Kidney (tissue), 14 donors: ENCODE data around the gene SPATS2L. TPM values are rescaled to one million over a fixed set of nuclear protein-coding genes. Genes with fewer than 3 reads are reported as not detected.

ENCODE experiments used
- DNase-seq, 5 donors: peaks; one replicate each; pipeline ENCODE4 v3.0.0-alpha.2; 2013 to 2020
- FAIRE-seq: peaks from 2 replicates; lab custom pipeline; 2012; peaks lifted over from hg19 to GRCh38; lab: Jason Lieb, UNC
- H3K27ac ChIP-seq, 2 donors: one replicate each; pipeline ENCODE4 v1.7.0; 2013; ENCODE audit warnings: low read depth in 2 of 2, low read length in 2 of 2, inconsistent platforms in 1 of 2
- H3K27me3 ChIP-seq: one replicate; pipeline ENCODE4 v1.7.1; 2013; ENCODE audit warnings: low read length, inconsistent platforms; ENCODE audit not compliant: control insufficient read depth, insufficient read depth
- H3K36me3 ChIP-seq, 3 donors: one replicate each; pipeline versions ENCODE4 v1.7.0 to v1.7.1; 2013; ENCODE audit warnings: low read length in 3 of 3, control low read depth in 1 of 3, inconsistent platforms in 1 of 3; ENCODE audit not compliant: insufficient read depth in 3 of 3, control insufficient read depth in 2 of 3
- H3K4me1 ChIP-seq, 3 donors: one replicate each; pipeline versions ENCODE4 v1.7.0 to v1.7.1; 2013; ENCODE audit warnings: low read length in 3 of 3, inconsistent platforms in 1 of 3, low read depth in 1 of 3; ENCODE audit not compliant: control insufficient read depth in 2 of 3, insufficient read depth in 2 of 3
- H3K4me3 ChIP-seq, 3 donors: one replicate each; pipeline versions ENCODE4 v1.7.0 to v1.8.1; 2013; ENCODE audit warnings: low read length in 3 of 3, control low read depth in 1 of 3, inconsistent platforms in 1 of 3
- H3K9ac ChIP-seq, 3 donors: one replicate each; pipeline versions ENCODE4 v1.7.0 to v1.7.1; 2013; ENCODE audit warnings: low read length in 3 of 3, control low read depth in 1 of 3, inconsistent platforms in 1 of 3
- H3K9me3 ChIP-seq, 3 donors: one replicate each; pipeline versions ENCODE4 v1.7.0 to v1.7.1; 2013; ENCODE audit warnings: low read length in 3 of 3, control low read depth in 1 of 3, inconsistent platforms in 1 of 3; ENCODE audit not compliant: control insufficient read depth in 2 of 3, insufficient read depth in 1 of 3
- intact Hi-C: fragments of 100-400 bp; cut with DNase I; formaldehyde crosslinking; loops from one replicate; pipeline ENCODE4 v1.11.1; 2022
- polyA plus RNA-seq: library from polyadenylated mRNA; stranded (reverse); fragments of 350-450 nt; fragmentation: Illumina TruSeq; extraction: RNeasy Lipid Tissue Mini Kit (QIAGEN cat#74804); gene quantifications from one replicate; pipeline ENCODE4 v1.2.3, GENCODE V29; 2014; ENCODE audit warnings: low read depth, low replicate concordance; ENCODE audit not compliant: insufficient read depth
- total RNA-seq: library from RNA; stranded (reverse); fragmentation: NEBNext Ultra II Directional; extraction: Animal tissue kit (Norgen Biotek cat#: 25700); gene quantifications from one replicate; pipeline ENCODE4 v1.2.1, GENCODE V29; 2021
- TF ChIP-seq, protein P1 (sequence below): IDR thresholded peaks from 3 replicates; pipeline ENCODE4 v1.5.1; 2012; ENCODE audit warnings: mild to moderate bottlenecking, moderate library complexity, borderline replicate concordance; ENCODE audit not compliant: insufficient read depth; ENCODE audit errors: extremely low read depth
- donor health status: control.
- donor health status: control.
- donor health status: control.
- donor health status: control.
- donor health status: control.
- donor health status: DM: yes; HTN: yes; CAD: no.
- donor health status: Normal renal cell carcinoma (clear cell type).

The SPATS2L gene
- total and polyA plus RNA-seq, 2 donors from 2014 or later = 86.1 to 166 TPM

- FAIRE-seq = no peak
- H3K9ac ChIP-seq = no peak overlapping the region
- intact Hi-C loops = no loop called here
- H3K27ac ChIP-seq = no peak overlapping the region
- TF ChIP-seq, protein P1, sequence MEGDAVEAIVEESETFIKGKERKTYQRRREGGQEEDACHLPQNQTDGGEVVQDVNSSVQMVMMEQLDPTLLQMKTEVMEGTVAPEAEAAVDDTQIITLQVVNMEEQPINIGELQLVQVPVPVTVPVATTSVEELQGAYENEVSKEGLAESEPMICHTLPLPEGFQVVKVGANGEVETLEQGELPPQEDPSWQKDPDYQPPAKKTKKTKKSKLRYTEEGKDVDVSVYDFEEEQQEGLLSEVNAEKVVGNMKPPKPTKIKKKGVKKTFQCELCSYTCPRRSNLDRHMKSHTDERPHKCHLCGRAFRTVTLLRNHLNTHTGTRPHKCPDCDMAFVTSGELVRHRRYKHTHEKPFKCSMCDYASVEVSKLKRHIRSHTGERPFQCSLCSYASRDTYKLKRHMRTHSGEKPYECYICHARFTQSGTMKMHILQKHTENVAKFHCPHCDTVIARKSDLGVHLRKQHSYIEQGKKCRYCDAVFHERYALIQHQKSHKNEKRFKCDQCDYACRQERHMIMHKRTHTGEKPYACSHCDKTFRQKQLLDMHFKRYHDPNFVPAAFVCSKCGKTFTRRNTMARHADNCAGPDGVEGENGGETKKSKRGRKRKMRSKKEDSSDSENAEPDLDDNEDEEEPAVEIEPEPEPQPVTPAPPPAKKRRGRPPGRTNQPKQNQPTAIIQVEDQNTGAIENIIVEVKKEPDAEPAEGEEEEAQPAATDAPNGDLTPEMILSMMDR = no peak
- H3K4me3 ChIP-seq = no peak overlapping the region
- no peaks in the 10 kb centered on the region for H3K9me3 ChIP-seq
- no peaks in the 10 kb centered on the region for H3K27me3 ChIP-seq
- no peak for DNase-seq
- H3K36me3 ChIP-seq = no peaks in the 10 kb centered on the region
- H3K4me1 ChIP-seq = peaks cover 0 to 4% (median 0%) of the 10 kb centered on the region in 3 donors
Measured at GRCh38 chr2:200258081-200258480, 48.4 kb upstream of the SPATS2L start.

GRCh38 chr2:200258881-200259576 is 47.5 kb upstream of the SPATS2L start:
- H3K4me3 ChIP-seq = no peak overlapping the region
- DNase-seq = no peak
- TF ChIP-seq, protein P1 = no peak
- no peaks in the 10 kb centered on the region for H3K27me3 ChIP-seq
- no peaks in the 10 kb centered on the region for H3K36me3 ChIP-seq
- FAIRE-seq = no peak
- no peaks in the 10 kb centered on the region for H3K4me1 ChIP-seq
- H3K9ac ChIP-seq = no peak overlapping the region
- intact Hi-C loops = no loop called here
- H3K27ac ChIP-seq = no peak overlapping the region
- H3K9me3 ChIP-seq = no peaks in the 10 kb centered on the region

GRCh38 chr2:200259577-200259957 is 46.9 kb upstream of the SPATS2L start:
- no peak for FAIRE-seq
- Histone ChIP-seq H3K4me3 (no peak overlapping the region), H3K9ac (no peak overlapping the region), H3K27ac (no peak overlapping the region), H3K27me3 (no peaks in the 10 kb centered on the region), H3K4me1 (no peaks in the 10 kb centered on the region), H3K9me3 (no peaks in the 10 kb centered on the region), H3K36me3 (no peaks in the 10 kb centered on the region)
- TF ChIP-seq, protein P1 = no peak
- intact Hi-C loops = no loop called here
- DNase-seq = no peak

- no peak overlapping the region for H3K9ac ChIP-seq
- H3K27ac ChIP-seq = no peak overlapping the region
- no peaks in the 10 kb centered on the region for H3K9me3 ChIP-seq
- H3K27me3 ChIP-seq = no peaks in the 10 kb centered on the region
- no peaks in the 10 kb centered on the region for H3K4me1 ChIP-seq
- TF ChIP-seq, protein P1 = no peak
- intact Hi-C loops = no loop called here
- DNase-seq (no peak), FAIRE-seq (no peak)
- no peak overlapping the region for H3K4me3 ChIP-seq
- no peaks in the 10 kb centered on the region for H3K36me3 ChIP-seq
Measured at GRCh38 chr2:200262047-200262446, 44.4 kb upstream of the SPATS2L start.
